Endodermal cell (in vitro differentiated cells): ENCODE data around the gene SLC25A45. TPM values are rescaled to one million over a fixed set of nuclear protein-coding genes. Genes with fewer than 3 reads are reported as not detected.
A peak's percentile ranks its signal among the peaks of the same experiment; 100 is the strongest.

Experiments
- DNase-seq: peaks from one replicate; pipeline ENCODE4 v3.0.0-alpha.2; 2017
- H3K27ac ChIP-seq: 2 replicates; pipeline ENCODE4 v1.5.1; 2013; ENCODE audit warnings: mild to moderate bottlenecking, low read depth, low read length, moderate library complexity
- H3K27me3 ChIP-seq: 2 replicates; pipeline ENCODE4 v1.6.1; 2013; ENCODE audit warnings: mild to moderate bottlenecking, low read length, moderate library complexity; ENCODE audit not compliant: insufficient read depth, control insufficient read depth, poor library complexity, severe bottlenecking
- H3K36me3 ChIP-seq: 2 replicates; pipeline ENCODE4 v1.7.0; 2013; ENCODE audit warnings: mild to moderate bottlenecking, low read length, moderate library complexity; ENCODE audit not compliant: control insufficient read depth, insufficient read depth
- H3K4me1 ChIP-seq: one replicate; pipeline ENCODE4 v1.7.0; 2013; ENCODE audit warnings: low read length; ENCODE audit not compliant: control insufficient read depth, insufficient read depth
- H3K4me3 ChIP-seq: 2 replicates; pipeline ENCODE4 v1.5.1; 2013; ENCODE audit warnings: mild to moderate bottlenecking, low read length, moderate library complexity
- H3K9ac ChIP-seq: 2 replicates; pipeline ENCODE4 v1.6.1; 2013; ENCODE audit warnings: mild to moderate bottlenecking, low read length, moderate library complexity; ENCODE audit not compliant: poor library complexity, severe bottlenecking; ENCODE audit errors: extremely low read depth
- H3K9me3 ChIP-seq: 2 replicates; pipeline ENCODE4 v1.6.1; 2013; ENCODE audit warnings: mild to moderate bottlenecking, low read length, moderate library complexity; ENCODE audit not compliant: control insufficient read depth
- H3K27ac Mint-ChIP-seq: 2 replicates; pipeline ENCODE4 v1.8.0; 2020; ENCODE audit warnings: mixed read lengths
- H3K27me3 Mint-ChIP-seq: 2 replicates; pipeline ENCODE4 v1.8.0; 2021; ENCODE audit warnings: mild to moderate bottlenecking, mixed read lengths; ENCODE audit not compliant: insufficient read depth
- H3K36me3 Mint-ChIP-seq: 2 replicates; pipeline ENCODE4 v1.8.0; 2020; ENCODE audit warnings: low read depth, mixed read lengths
- H3K4me1 Mint-ChIP-seq: 2 replicates; pipeline ENCODE4 v1.8.0; 2020; ENCODE audit warnings: mixed read lengths
- H3K4me3 Mint-ChIP-seq: 2 replicates; pipeline ENCODE4 v1.8.0; 2020; ENCODE audit warnings: mild to moderate bottlenecking, moderate library complexity, mixed read lengths
- H3K9me3 Mint-ChIP-seq: 2 replicates; pipeline ENCODE4 v1.8.0; 2020; ENCODE audit warnings: mild to moderate bottlenecking, mixed read lengths
- WGBS, 2 experiments: methylation state at CpG; one replicate each; pipeline versions ENCODE4 v1.1.5 to v1.1.7; 2013; ENCODE audit warnings: missing lambda C conversion rate in 2 of 2, mixed read lengths in 1 of 2; ENCODE audit not compliant: insufficient coverage in 1 of 2, insufficient read length in 1 of 2; 5-methylcytosine and 5-hydroxymethylcytosine counted together
- total RNA-seq, 2 donors: library from RNA; stranded (reverse); fragmentation: NEBNext Ultra II Directional in 1 of 2; extraction: Animal tissue kit (Norgen Biotek cat#: 25700) in 1 of 2; gene quantifications; 2 replicates in 1 of 2; 3 replicates in 1 of 2; pipeline ENCODE4 v1.2.1, GENCODE V29; 2021
- TF ChIP-seq, protein P1 (sequence below): fragments of 200-600 bp; sonication (generic); conservative IDR thresholded peaks from 2 replicates; pipeline ENCODE4 v1.5.0; 2021; ENCODE audit warnings: antibody characterized with exemption, mild to moderate bottlenecking

Gene SLC25A45
- total RNA-seq, 2 donors from 2014 or later, result 3.0 to 6.3 TPM

- Mint-ChIP-seq H3K9me3 (no peaks in the 10 kb centered on the region), H3K27ac (peak overlapping the region; percentile 26), H3K4me3 (no peak overlapping the region), H3K4me1 (peaks cover 20% of the 10 kb centered on the region), H3K27me3 (no peaks in the 10 kb centered on the region), H3K36me3 (peaks cover 33% of the 10 kb centered on the region)
- H3K4me3 ChIP-seq, result no peak overlapping the region
- H3K4me1 ChIP-seq, result no peaks in the 10 kb centered on the region
- no peak overlapping the region for H3K27ac ChIP-seq
- DNase-seq, result peak; percentile 36
- no peaks in the 10 kb centered on the region for H3K27me3 ChIP-seq
- peaks cover 18% of the 10 kb centered on the region for H3K36me3 ChIP-seq
- WGBS, 2 experiments, result 92 to 93% methylated on average over 15 to 24 of the region's 24 CpGs
- H3K9ac ChIP-seq, result no peak overlapping the region
- no peaks in the 10 kb centered on the region for H3K9me3 ChIP-seq
- TF ChIP-seq, protein P1, sequence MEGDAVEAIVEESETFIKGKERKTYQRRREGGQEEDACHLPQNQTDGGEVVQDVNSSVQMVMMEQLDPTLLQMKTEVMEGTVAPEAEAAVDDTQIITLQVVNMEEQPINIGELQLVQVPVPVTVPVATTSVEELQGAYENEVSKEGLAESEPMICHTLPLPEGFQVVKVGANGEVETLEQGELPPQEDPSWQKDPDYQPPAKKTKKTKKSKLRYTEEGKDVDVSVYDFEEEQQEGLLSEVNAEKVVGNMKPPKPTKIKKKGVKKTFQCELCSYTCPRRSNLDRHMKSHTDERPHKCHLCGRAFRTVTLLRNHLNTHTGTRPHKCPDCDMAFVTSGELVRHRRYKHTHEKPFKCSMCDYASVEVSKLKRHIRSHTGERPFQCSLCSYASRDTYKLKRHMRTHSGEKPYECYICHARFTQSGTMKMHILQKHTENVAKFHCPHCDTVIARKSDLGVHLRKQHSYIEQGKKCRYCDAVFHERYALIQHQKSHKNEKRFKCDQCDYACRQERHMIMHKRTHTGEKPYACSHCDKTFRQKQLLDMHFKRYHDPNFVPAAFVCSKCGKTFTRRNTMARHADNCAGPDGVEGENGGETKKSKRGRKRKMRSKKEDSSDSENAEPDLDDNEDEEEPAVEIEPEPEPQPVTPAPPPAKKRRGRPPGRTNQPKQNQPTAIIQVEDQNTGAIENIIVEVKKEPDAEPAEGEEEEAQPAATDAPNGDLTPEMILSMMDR, result no peak
Measured at GRCh38 chr11:65412271-65413076, 30.0 kb upstream of the SLC25A45 start.

GRCh38 chr11:65411681-65412070, 29.2 kb upstream of the SLC25A45 start:
- H3K27me3 Mint-ChIP-seq, result no peaks in the 10 kb centered on the region
- H3K4me3 Mint-ChIP-seq, result no peak overlapping the region
- H3K4me1 ChIP-seq, result no peaks in the 10 kb centered on the region
- peaks cover 18% of the 10 kb centered on the region for H3K36me3 ChIP-seq
- H3K9ac ChIP-seq, result no peak overlapping the region
- no peak overlapping the region for H3K27ac ChIP-seq
- no peak overlapping the region for H3K27ac Mint-ChIP-seq
- H3K27me3 ChIP-seq, result no peaks in the 10 kb centered on the region
- TF ChIP-seq, protein P1, result no peak
- no peaks in the 10 kb centered on the region for H3K9me3 Mint-ChIP-seq
- H3K4me1 Mint-ChIP-seq, result peaks cover 12% of the 10 kb centered on the region
- H3K36me3 Mint-ChIP-seq, result peaks cover 37% of the 10 kb centered on the region
- DNase-seq, result peak; percentile 44
- H3K4me3 ChIP-seq, result no peak overlapping the region
- WGBS, 2 experiments, result 91 to 94% methylated on average over 3 to 5 of the region's 5 CpGs
- H3K9me3 ChIP-seq, result no peaks in the 10 kb centered on the region

GRCh38 chr11:65410936-65411680, 28.7 kb upstream of the SLC25A45 start:
- peaks cover 8% of the 10 kb centered on the region for H3K4me1 Mint-ChIP-seq
- H3K27me3 Mint-ChIP-seq, result no peaks in the 10 kb centered on the region
- TF ChIP-seq, protein P1, result no peak
- 90 to 93% methylated on average over 8 to 29 of the region's 29 CpGs for WGBS, 2 experiments
- H3K4me3 ChIP-seq, result no peak overlapping the region
- no peaks in the 10 kb centered on the region for H3K4me1 ChIP-seq
- H3K36me3 ChIP-seq, result peaks cover 18% of the 10 kb centered on the region
- H3K27ac Mint-ChIP-seq, result no peak overlapping the region
- DNase-seq, result peak; percentile 48
- H3K36me3 Mint-ChIP-seq, result peaks cover 37% of the 10 kb centered on the region
- no peaks in the 10 kb centered on the region for H3K9me3 Mint-ChIP-seq
- H3K9me3 ChIP-seq, result no peaks in the 10 kb centered on the region
- no peak overlapping the region for H3K9ac ChIP-seq
- no peak overlapping the region for H3K27ac ChIP-seq
- H3K4me3 Mint-ChIP-seq, result no peak overlapping the region
- H3K27me3 ChIP-seq, result no peaks in the 10 kb centered on the region
